H9 (cell line): ENCODE results near the gene INSRR. TPM values are rescaled to one million over a fixed set of nuclear protein-coding genes. Genes with fewer than 3 reads are reported as not detected.
A peak's percentile ranks its signal among the peaks of the same experiment; 100 is the strongest.

Source experiments
- DNase-seq: peaks from one replicate; pipeline ENCODE4 v3.0.0-alpha.2; 2017
- H2AFZ ChIP-seq: one replicate; pipeline ENCODE4 v1.6.1; 2013; ENCODE audit warnings: mild to moderate bottlenecking, low read length, control low read depth, moderate library complexity
- H2AK5ac ChIP-seq: 2 replicates; pipeline ENCODE4 v1.6.1; 2013; ENCODE audit warnings: low read length, control low read depth, mixed read lengths; ENCODE audit not compliant: insufficient read length
- H2BK120ac ChIP-seq: one replicate; pipeline ENCODE4 v1.6.1; 2013; ENCODE audit warnings: low read depth, mild to moderate bottlenecking, low read length, control low read depth, inconsistent platforms; ENCODE audit not compliant: poor library complexity, severe bottlenecking
- H2BK12ac ChIP-seq: 2 replicates; pipeline ENCODE4 v1.6.1; 2013; ENCODE audit warnings: low read length, control low read depth, mixed read lengths, low read depth; ENCODE audit not compliant: insufficient read length
- H2BK15ac ChIP-seq: 2 replicates; pipeline ENCODE4 v1.6.1; 2013; ENCODE audit warnings: low read depth, low read length, control low read depth
- H2BK20ac ChIP-seq: one replicate; pipeline ENCODE4 v1.6.1; 2013; ENCODE audit warnings: low read depth, mild to moderate bottlenecking, low read length, control low read depth, inconsistent platforms; ENCODE audit not compliant: poor library complexity, severe bottlenecking
- H2BK5ac ChIP-seq: 2 replicates; pipeline ENCODE4 v1.6.1; 2013; ENCODE audit warnings: low read length, control low read depth, mixed read lengths; ENCODE audit not compliant: insufficient read length
- H3K14ac ChIP-seq: 2 replicates; pipeline ENCODE4 v1.6.1; 2013; ENCODE audit warnings: low read length, control low read depth; ENCODE audit not compliant: insufficient read depth
- H3K18ac ChIP-seq: 2 replicates; pipeline ENCODE4 v1.6.1; 2013; ENCODE audit warnings: low read depth, mild to moderate bottlenecking, mixed read lengths, low read length, control low read depth; ENCODE audit not compliant: insufficient read length
- H3K23ac ChIP-seq: 2 replicates; pipeline ENCODE4 v1.6.1; 2013; ENCODE audit warnings: low read length, control low read depth, mixed read lengths, low read depth; ENCODE audit not compliant: insufficient read length
- H3K23me2 ChIP-seq: 2 replicates; pipeline ENCODE4 v1.6.1; 2013; ENCODE audit warnings: low read depth, mild to moderate bottlenecking, mixed read lengths, low read length, control low read depth; ENCODE audit not compliant: insufficient read length, poor library complexity, severe bottlenecking
- H3K27ac ChIP-seq: 2 replicates; pipeline ENCODE4 v1.5.1; 2013; ENCODE audit warnings: low read length, control low read depth, mixed read lengths, low read depth; ENCODE audit not compliant: insufficient read length
- H3K27me3 ChIP-seq: 2 replicates; pipeline ENCODE4 v1.6.1; 2013; ENCODE audit warnings: low read length, control low read depth, inconsistent platforms; ENCODE audit not compliant: insufficient read depth
- H3K4ac ChIP-seq: 2 replicates; pipeline ENCODE4 v1.6.1; 2013; ENCODE audit warnings: low read depth, mild to moderate bottlenecking, control low read depth, inconsistent platforms, low read length, moderate library complexity
- H3K4me1 ChIP-seq: 2 replicates; pipeline ENCODE4 v1.6.1; 2013; ENCODE audit warnings: low read length, control low read depth, inconsistent platforms; ENCODE audit not compliant: insufficient read depth
- H3K4me2 ChIP-seq: 2 replicates; pipeline ENCODE4 v1.6.1; 2013; ENCODE audit warnings: low read length, control low read depth, mixed read lengths; ENCODE audit not compliant: insufficient read length, insufficient read depth
- H3K56ac ChIP-seq: 2 replicates; pipeline ENCODE4 v1.6.1; 2013; ENCODE audit warnings: low read depth, mild to moderate bottlenecking, mixed read lengths, low read length, control low read depth; ENCODE audit not compliant: insufficient read length
- H3K79me1 ChIP-seq: 2 replicates; pipeline ENCODE4 v1.6.1; 2013; ENCODE audit warnings: low read depth, mild to moderate bottlenecking, moderate library complexity, low read length, control low read depth, inconsistent platforms; ENCODE audit not compliant: insufficient read depth, poor library complexity, severe bottlenecking
- H3K79me2 ChIP-seq: 2 replicates; pipeline ENCODE4 v1.6.1; 2013; ENCODE audit warnings: low read length, control low read depth, inconsistent platforms; ENCODE audit not compliant: insufficient read depth
- H3K9ac ChIP-seq: 2 replicates; pipeline ENCODE4 v1.6.1; 2013; ENCODE audit warnings: low read length, control low read depth, mixed read lengths; ENCODE audit not compliant: insufficient read length; ENCODE audit errors: extremely low read depth
- H3K9me3 ChIP-seq: one replicate; pipeline ENCODE4 v1.6.1; 2013; ENCODE audit warnings: low read depth, low read length, inconsistent platforms; ENCODE audit not compliant: control insufficient read depth
- H3T11ph ChIP-seq: one replicate; pipeline ENCODE4 v1.6.1; 2013; ENCODE audit warnings: mild to moderate bottlenecking, low read length, control low read depth, inconsistent platforms
- H4K20me1 ChIP-seq: one replicate; pipeline ENCODE4 v1.6.1; 2013; ENCODE audit not compliant: control insufficient read depth, insufficient read length, insufficient read depth
- H4K5ac ChIP-seq: 2 replicates; pipeline ENCODE4 v1.6.1; 2013; ENCODE audit warnings: low read depth, mild to moderate bottlenecking, mixed read lengths, low read length, control low read depth; ENCODE audit not compliant: insufficient read length
- H4K8ac ChIP-seq: replicated peaks from 2 replicates; pipeline ENCODE4 v1.6.1; 2013; ENCODE audit warnings: low read length, control low read depth, mixed read lengths, low read depth; ENCODE audit not compliant: insufficient read length
- H4K91ac ChIP-seq: 2 replicates; pipeline ENCODE4 v1.6.1; 2013; ENCODE audit warnings: low read depth, mild to moderate bottlenecking, moderate library complexity, mixed read lengths, low read length, control low read depth; ENCODE audit not compliant: insufficient read length
- H3K27ac Mint-ChIP-seq, 3 experiments: 2 replicates in 2 of 3; 3 replicates in 1 of 3; pipeline ENCODE4 v1.8.0; 2020 to 2021; ENCODE audit warnings: mixed read lengths in 3 of 3, mild to moderate bottlenecking in 1 of 3, moderate library complexity in 1 of 3
- H3K27me3 Mint-ChIP-seq: 2 replicates; pipeline ENCODE4 v1.8.0; 2021; ENCODE audit warnings: low read depth, mild to moderate bottlenecking, moderate library complexity, mixed read lengths
- H3K36me3 Mint-ChIP-seq, 3 experiments: 2 replicates in 2 of 3; 3 replicates in 1 of 3; pipeline ENCODE4 v1.8.0; 2020 to 2021; ENCODE audit warnings: low read depth in 3 of 3, mixed read lengths in 3 of 3; ENCODE audit not compliant: insufficient read depth in 1 of 3
- H3K4me1 Mint-ChIP-seq, 2 experiments: 2 replicates each; pipeline ENCODE4 v1.8.0; 2020; ENCODE audit warnings: mixed read lengths in 2 of 2
- H3K4me3 Mint-ChIP-seq, 2 experiments: 2 replicates in 1 of 2; 3 replicates in 1 of 2; pipeline ENCODE4 v1.8.0; 2020 to 2021; ENCODE audit warnings: mild to moderate bottlenecking in 2 of 2, mixed read lengths in 2 of 2, moderate library complexity in 1 of 2
- H3K9me3 Mint-ChIP-seq, 2 experiments: 2 replicates in 1 of 2; 3 replicates in 1 of 2; pipeline ENCODE4 v1.8.0; 2020; ENCODE audit warnings: mild to moderate bottlenecking in 2 of 2, mixed read lengths in 2 of 2, moderate library complexity in 1 of 2
- CTCF ChIP-seq: fragments of 200-600 bp; sonication (generic); conservative IDR thresholded peaks from 3 replicates; pipeline ENCODE4 v1.8.0; 2021; ENCODE audit warnings: antibody characterized with exemption, mild to moderate bottlenecking
- WGBS: extraction: QIAGEN DNeasy Blood & Tissue Kit; methylation state at CpG from one replicate; pipeline ENCODE4 v1.1.7; 2013; ENCODE audit warnings: missing lambda C conversion rate, low lambda C conversion rate, mixed read lengths; ENCODE audit not compliant: insufficient read length; ENCODE audit errors: extremely low coverage; 5-methylcytosine and 5-hydroxymethylcytosine counted together
- total RNA-seq: library from RNA; stranded (reverse); gene quantifications from 2 replicates; pipeline ENCODE4 v1.2.1, GENCODE V29; 2021

INSRR gene
- total RNA-seq, 1 experiment from 2014 or later, result not detected

GRCh38 chr1:156809711-156810366, 49.1 kb downstream of the INSRR start:
- H2BK12ac ChIP-seq, result no peak overlapping the region
- Mint-ChIP-seq H3K36me3 (peaks cover 0 to 12% (median 4%) of the 10 kb centered on the region in 3 experiments; a peak in 3 of 7 replicates), H3K4me1 (peaks cover 19 to 39% of the 10 kb centered on the region in 2 experiments), H3K4me3 (no peak overlapping the region; a peak in 1 of 5 replicates), H3K27me3 (peaks cover 44% of the 10 kb centered on the region), H3K9me3 (no peaks in the 10 kb centered on the region; a peak in 1 of 5 replicates), H3K27ac (peak overlapping the region in 1 of 3 experiments; percentile 63; a peak in 1 of 7 replicates)
- no peaks in the 10 kb centered on the region for H4K20me1 ChIP-seq
- H3K4me2 ChIP-seq, result no peak overlapping the region
- H3K56ac ChIP-seq, result no peak overlapping the region
- no peak for DNase-seq
- no peaks in the 10 kb centered on the region for H3K79me2 ChIP-seq
- no peak overlapping the region for H3K27ac ChIP-seq
- H2AK5ac ChIP-seq, result no peak overlapping the region
- no peak overlapping the region for H3K18ac ChIP-seq
- WGBS, result no CpG with 5 or more reads among the region's 7 CpGs
- H3K23ac ChIP-seq, result no peak overlapping the region
- peaks cover 8% of the 10 kb centered on the region for H3K27me3 ChIP-seq
- H3K4ac ChIP-seq, result no peak overlapping the region
- no peak overlapping the region for H3K9ac ChIP-seq
- no peak overlapping the region for H3T11ph ChIP-seq
- no peaks in the 10 kb centered on the region for H3K79me1 ChIP-seq
- H2BK120ac ChIP-seq, result no peak overlapping the region
- H3K9me3 ChIP-seq, result no peaks in the 10 kb centered on the region
- H2BK5ac ChIP-seq, result no peak overlapping the region
- H3K14ac ChIP-seq, result no peak overlapping the region
- no peak overlapping the region for H4K8ac ChIP-seq
- no peak overlapping the region for H4K5ac ChIP-seq
- TF ChIP-seq CTCF, result no peak
- H3K23me2 ChIP-seq, result peaks cover 5% of the 10 kb centered on the region
- no peak overlapping the region for H2BK20ac ChIP-seq
- H4K91ac ChIP-seq, result no peak overlapping the region
- no peak overlapping the region for H2AFZ ChIP-seq
- no peak overlapping the region for H2BK15ac ChIP-seq
- no peaks in the 10 kb centered on the region; the same call in 1 of the 2 replicates for H3K4me1 ChIP-seq
